T47D (cell line): ENCODE results near the gene NUDT19.

ENCODE experiments used
- DNase-seq, 2 experiments: peaks; one replicate each; pipeline versions ENCODE4 v3.0.0 to v3.0.0-alpha.2; 2011 to 2012; ENCODE audit warnings: low read depth in 1 of 2, low spot score in 1 of 2
- JUND ChIP-seq: IDR thresholded peaks from 2 replicates; pipeline ENCODE4 v1.6.1; 2012; ENCODE audit warnings: low read depth
- in situ Hi-C: cut with HindIII; loops from 2 replicates; pipeline ENCODE4 v1.10.0; 2016; ENCODE audit warnings: low sequenced_read_pairs, low pct_unique_long_range_greater_than_20kb

Gene NUDT19

GRCh38 chr19:32662186-32662585, 29.4 kb upstream of the NUDT19 start:
- DNase-seq: no peak
- in situ Hi-C loops: no loop called here
- TF ChIP-seq JUND: no peak

- no peak for TF ChIP-seq JUND
- no peak for DNase-seq
- in situ Hi-C loops: no loop called here
These were observed 25.5 kb upstream of the NUDT19 start for GRCh38 chr19:32666084-32666483.

GRCh38 chr19:32669310-32669709, 22.3 kb upstream of the NUDT19 start:
- no peak for TF ChIP-seq JUND
- in situ Hi-C loops: no loop called here
- no peak for DNase-seq

GRCh38 chr19:32671883-32672593, 19.6 kb upstream of the NUDT19 start:
- TF ChIP-seq JUND: no peak
- DNase-seq: no peak
- in situ Hi-C loops: no loop called here

GRCh38 chr19:32672841-32673240, 18.8 kb upstream of the NUDT19 start:
- in situ Hi-C loops: no loop called here
- no peak for TF ChIP-seq JUND
- DNase-seq: no peak

GRCh38 chr19:32673573-32673972, 18.0 kb upstream of the NUDT19 start:
- DNase-seq: no peak
- in situ Hi-C loops: no loop called here
- no peak for TF ChIP-seq JUND

- in situ Hi-C loops: no loop called here
- no peak for DNase-seq
- no peak for TF ChIP-seq JUND
These were observed 17.3 kb upstream of the NUDT19 start for GRCh38 chr19:32674153-32674930.

GRCh38 chr19:32674931-32675719, 16.5 kb upstream of the NUDT19 start, which contains the start of gene ANKRD27:
Gene ANKRD27 (minus strand): TSS chr19:32675180. CDS start chr19:32659015, 16,165 bp downstream.
- DNase-seq: peak; percentile 94 to 97
- in situ Hi-C loops: no loop called here
- TF ChIP-seq JUND: no peak

GRCh38 chr19:32675720-32676185, 15.9 kb upstream of the NUDT19 start, which contains the start of gene RGS9BP:
Gene RGS9BP (plus strand): TSS chr19:32675848. CDS start chr19:32676264, 416 bp downstream.
- no peak for TF ChIP-seq JUND
- peak; percentile 43 to 84 for DNase-seq
- in situ Hi-C loops: no loop called here

GRCh38 chr19:32676186-32676894, 15.3 kb upstream of the NUDT19 start:
- TF ChIP-seq JUND: no peak
- no peak for DNase-seq
- in situ Hi-C loops: no loop called here

GRCh38 chr19:32676895-32677359, 14.7 kb upstream of the NUDT19 start:
- TF ChIP-seq JUND: no peak
- DNase-seq: no peak
- in situ Hi-C loops: no loop called here

- DNase-seq: no peak
- no peak for TF ChIP-seq JUND
- in situ Hi-C loops: no loop called here
These were observed 14.0 kb upstream of the NUDT19 start for GRCh38 chr19:32677657-32678056.
